Choroid plexus epithelial cell (primary cell): Measurements from ENCODE around the gene SETD6.

Experiments
- DNase-seq: peaks from one replicate; pipeline ENCODE4 v3.0.0-alpha.2; 2010; ENCODE audit warnings: low read depth
- H3K4me3 ChIP-seq: 2 replicates; pipeline ENCODE4 v1.5.1; 2011; ENCODE audit warnings: low read depth, mild to moderate bottlenecking, control low read depth, low read length, moderate library complexity
- CTCF ChIP-seq: conservative IDR thresholded peaks from 2 replicates; pipeline ENCODE4 v1.5.1; 2011; ENCODE audit warnings: low read depth, mild to moderate bottlenecking, control low read depth, inconsistent platforms, low read length, moderate library complexity

SETD6 gene

GRCh38 chr16:58493756-58494431 is 21.4 kb upstream of the SETD6 start:
- no peak for DNase-seq
- TF ChIP-seq CTCF: no peak
- H3K4me3 ChIP-seq: no peak overlapping the region

- peak; percentile 99 for DNase-seq
- H3K4me3 ChIP-seq: peak overlapping the region; percentile 35
- TF ChIP-seq CTCF: peak; percentile 81
Measured at GRCh38 chr16:58494981-58495520, 20.3 kb upstream of the SETD6 start.

- peak overlapping the region; percentile 35 for H3K4me3 ChIP-seq
- DNase-seq: no peak
- no peak for TF ChIP-seq CTCF
Measured at GRCh38 chr16:58495521-58496331, 19.6 kb upstream of the SETD6 start.

GRCh38 chr16:58497468-58497867 is 17.8 kb upstream of the SETD6 start:
- H3K4me3 ChIP-seq: no peak overlapping the region
- DNase-seq: no peak
- TF ChIP-seq CTCF: no peak

GRCh38 chr16:58497935-58498334 is 17.4 kb upstream of the SETD6 start:
- no peak for TF ChIP-seq CTCF
- H3K4me3 ChIP-seq: no peak overlapping the region
- no peak for DNase-seq

- no peak overlapping the region for H3K4me3 ChIP-seq
- TF ChIP-seq CTCF: no peak
- DNase-seq: no peak
Measured at GRCh38 chr16:58498341-58499091, 16.8 kb upstream of the SETD6 start.
